Nephron (organoid): ENCODE results near the gene ITGAE.
"Not testable (repeated sequence)": the region's sequence is repeated elsewhere in the genome, so short reads cannot be mapped to it uniquely, and the experiment has no call there.

ENCODE experiments used
- H3K27ac Mint-ChIP-seq, 3 experiments: 2 replicates each; pipeline ENCODE4 v1.8.0; 2020; ENCODE audit warnings: mixed read lengths in 3 of 3, mild to moderate bottlenecking in 2 of 3, moderate library complexity in 1 of 3
- H3K27me3 Mint-ChIP-seq: 2 replicates; pipeline ENCODE4 v1.8.0; 2021; ENCODE audit warnings: low read depth, mild to moderate bottlenecking, moderate library complexity, mixed read lengths
- H3K36me3 Mint-ChIP-seq: 2 replicates; pipeline ENCODE4 v1.8.0; 2020; ENCODE audit warnings: low read depth, mixed read lengths
- H3K4me1 Mint-ChIP-seq: 2 replicates; pipeline ENCODE4 v1.8.0; 2020; ENCODE audit warnings: mixed read lengths
- H3K4me3 Mint-ChIP-seq, 3 experiments: 2 replicates each; pipeline ENCODE4 v1.8.0; 2020; ENCODE audit warnings: mild to moderate bottlenecking in 3 of 3, mixed read lengths in 3 of 3, moderate library complexity in 2 of 3
- H3K9me3 Mint-ChIP-seq: 2 replicates; pipeline ENCODE4 v1.8.0; 2020; ENCODE audit warnings: mixed read lengths
- TF ChIP-seq, protein P1 (sequence below), 3 experiments: fragments of 200-600 bp; sonication (generic); IDR thresholded peaks; one replicate each; pipeline ENCODE4 v1.5.0; 2021; ENCODE audit warnings: antibody characterized with exemption in 3 of 3; ENCODE audit not compliant: unreplicated experiment in 3 of 3

ITGAE gene

DNA sequence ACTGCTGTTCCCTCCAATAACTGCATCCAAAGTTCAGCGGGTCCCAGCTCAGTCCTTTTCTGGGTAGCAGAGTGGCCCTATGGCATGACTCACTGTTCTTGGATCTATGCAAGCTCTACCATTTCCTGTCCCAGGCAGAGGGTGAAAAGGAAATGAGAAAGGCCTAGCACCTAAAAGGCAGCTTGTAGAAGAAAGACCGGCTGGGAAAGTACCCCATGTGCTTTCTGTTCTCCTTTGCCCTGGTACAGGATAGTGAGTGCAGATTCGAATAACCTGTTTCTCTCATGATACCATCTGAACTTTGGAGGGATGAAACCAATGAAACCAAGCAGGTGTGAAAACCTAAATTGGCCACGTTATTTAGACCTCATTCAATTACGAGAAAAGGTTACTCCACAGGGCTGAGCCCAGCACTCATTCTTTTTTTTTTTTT, 90.0 kb downstream of the ITGAE start:
- Mint-ChIP-seq H3K27ac (no peak overlapping the region), H3K4me3 (no peak overlapping the region), H3K9me3 (no peaks in the 10 kb centered on the region), H3K4me1 (no peaks in the 10 kb centered on the region), H3K27me3 (no peaks in the 10 kb centered on the region), H3K36me3 (peaks cover 27% of the 10 kb centered on the region)
- TF ChIP-seq, protein P1, sequence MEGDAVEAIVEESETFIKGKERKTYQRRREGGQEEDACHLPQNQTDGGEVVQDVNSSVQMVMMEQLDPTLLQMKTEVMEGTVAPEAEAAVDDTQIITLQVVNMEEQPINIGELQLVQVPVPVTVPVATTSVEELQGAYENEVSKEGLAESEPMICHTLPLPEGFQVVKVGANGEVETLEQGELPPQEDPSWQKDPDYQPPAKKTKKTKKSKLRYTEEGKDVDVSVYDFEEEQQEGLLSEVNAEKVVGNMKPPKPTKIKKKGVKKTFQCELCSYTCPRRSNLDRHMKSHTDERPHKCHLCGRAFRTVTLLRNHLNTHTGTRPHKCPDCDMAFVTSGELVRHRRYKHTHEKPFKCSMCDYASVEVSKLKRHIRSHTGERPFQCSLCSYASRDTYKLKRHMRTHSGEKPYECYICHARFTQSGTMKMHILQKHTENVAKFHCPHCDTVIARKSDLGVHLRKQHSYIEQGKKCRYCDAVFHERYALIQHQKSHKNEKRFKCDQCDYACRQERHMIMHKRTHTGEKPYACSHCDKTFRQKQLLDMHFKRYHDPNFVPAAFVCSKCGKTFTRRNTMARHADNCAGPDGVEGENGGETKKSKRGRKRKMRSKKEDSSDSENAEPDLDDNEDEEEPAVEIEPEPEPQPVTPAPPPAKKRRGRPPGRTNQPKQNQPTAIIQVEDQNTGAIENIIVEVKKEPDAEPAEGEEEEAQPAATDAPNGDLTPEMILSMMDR (IDR thresholded peaks at IDR 0.05; ENCODE audit: unreplicated experiment in 3 of 3), result no peak

DNA sequence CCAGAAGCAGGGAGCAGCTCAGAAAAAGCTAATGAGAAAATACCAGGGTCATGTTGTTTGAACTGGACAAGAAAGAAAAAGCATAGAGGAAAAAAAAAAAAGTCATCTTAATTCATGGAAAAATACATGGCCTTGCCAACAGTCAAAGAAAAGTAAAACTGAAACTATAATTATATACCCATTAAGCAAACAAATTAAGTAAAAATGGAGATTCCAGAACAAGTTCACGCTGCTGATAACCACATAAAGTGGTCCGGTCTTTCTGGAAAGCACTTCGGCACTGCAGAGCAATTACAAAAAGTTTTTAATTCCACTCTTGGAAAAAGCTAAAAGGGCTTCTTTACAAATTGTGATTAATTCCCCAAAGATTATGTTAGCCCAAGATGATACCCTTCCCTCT, 92.6 kb downstream of the ITGAE start:
- Mint-ChIP-seq H3K4me3 (no peak overlapping the region), H3K4me1 (no peaks in the 10 kb centered on the region), H3K36me3 (peaks cover 13% of the 10 kb centered on the region), H3K9me3 (no peaks in the 10 kb centered on the region), H3K27ac (no peak overlapping the region), H3K27me3 (no peaks in the 10 kb centered on the region)
- TF ChIP-seq, protein P1 (IDR thresholded peaks at IDR 0.05; ENCODE audit: unreplicated experiment in 3 of 3), result no peak

DNA sequence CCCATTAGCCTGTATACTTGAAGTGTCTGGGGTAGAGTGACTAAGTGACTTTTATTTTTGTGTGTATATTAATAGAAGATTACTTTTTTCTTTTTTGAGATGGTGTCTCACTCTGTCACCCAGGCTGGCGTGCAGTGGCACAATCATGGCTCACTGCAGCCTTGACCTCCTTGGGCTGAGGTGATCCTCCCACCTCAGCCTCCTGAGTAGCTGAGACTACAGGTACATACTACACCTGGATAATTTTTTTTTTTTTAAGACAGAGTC, 95.3 kb downstream of the ITGAE start:
- H3K36me3 Mint-ChIP-seq, H3K4me1 Mint-ChIP-seq, H3K9me3 Mint-ChIP-seq, H3K27ac Mint-ChIP-seq, H3K4me3 Mint-ChIP-seq, H3K27me3 Mint-ChIP-seq: not testable (repeated sequence)

DNA sequence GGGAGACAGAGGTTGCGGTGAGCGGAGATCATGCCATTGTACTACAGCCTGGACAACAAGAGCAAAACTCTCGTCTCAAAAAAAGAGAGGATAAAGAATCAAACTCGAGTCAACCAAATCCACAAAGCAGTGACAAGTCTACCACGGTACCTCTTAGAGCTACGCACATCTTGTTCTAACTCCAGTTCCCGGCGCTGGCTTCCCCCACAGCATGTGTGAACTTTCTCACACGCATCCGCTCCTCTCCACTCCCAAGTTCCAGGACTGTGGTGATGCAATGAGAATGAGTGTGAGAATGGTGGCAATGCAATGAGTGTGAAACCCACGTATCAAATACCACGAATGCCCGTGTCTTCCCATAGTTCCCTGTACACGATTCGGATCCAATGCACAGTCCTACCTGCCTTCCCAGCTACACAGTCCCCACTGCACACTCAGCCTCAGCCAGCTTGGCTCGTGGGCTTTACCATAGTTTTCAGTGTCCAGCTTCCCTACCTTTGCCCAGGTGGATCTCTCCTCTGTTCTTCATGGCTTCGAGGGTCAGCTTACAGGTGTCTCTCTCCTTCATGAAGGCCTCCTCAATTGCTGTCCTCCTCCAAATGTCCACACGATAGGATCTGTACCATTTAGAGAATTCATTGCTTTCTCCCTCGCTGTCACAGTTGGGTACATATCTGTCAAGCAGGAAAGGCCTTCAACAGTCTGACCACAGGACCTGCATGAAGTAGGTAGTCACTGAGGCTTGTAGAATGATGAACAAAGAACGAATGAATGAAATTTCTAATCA, 95.9 kb downstream of the ITGAE start:
- H3K27me3 Mint-ChIP-seq, result peaks cover 4% of the 10 kb centered on the region
- TF ChIP-seq, protein P1 (IDR thresholded peaks at IDR 0.05; ENCODE audit: unreplicated experiment in 3 of 3), result no peak
- no peak overlapping the region for H3K4me3 Mint-ChIP-seq
- no peaks in the 10 kb centered on the region for H3K4me1 Mint-ChIP-seq
- no peaks in the 10 kb centered on the region for H3K9me3 Mint-ChIP-seq
- no peak overlapping the region for H3K27ac Mint-ChIP-seq
- peaks cover 6% of the 10 kb centered on the region for H3K36me3 Mint-ChIP-seq

DNA sequence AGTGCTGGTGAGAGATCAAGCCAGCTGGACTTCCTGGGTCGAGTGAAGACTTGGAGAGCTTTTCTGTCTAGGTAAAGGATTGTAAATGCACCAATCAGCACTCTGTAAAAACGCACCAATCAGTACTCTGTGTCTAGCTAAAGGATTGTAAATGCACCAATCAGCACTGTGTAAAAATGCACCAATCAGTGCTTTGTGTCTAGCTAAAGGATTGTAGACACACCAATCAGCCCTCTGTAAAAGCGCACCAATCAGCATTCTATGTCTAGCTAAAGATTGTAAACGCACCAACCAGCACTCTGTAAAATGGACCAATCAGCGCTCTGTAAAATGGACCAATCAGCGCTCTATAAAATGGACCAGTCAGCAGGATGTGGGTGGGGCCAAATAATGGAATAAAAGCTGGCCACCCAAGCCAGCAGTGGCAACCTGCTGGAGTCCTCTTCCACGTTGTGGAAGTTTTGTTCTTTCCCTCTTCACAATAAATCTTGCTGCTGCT, 98.9 kb downstream of the ITGAE start:
- not testable (repeated sequence) for H3K9me3 Mint-ChIP-seq, H3K4me3 Mint-ChIP-seq

DNA sequence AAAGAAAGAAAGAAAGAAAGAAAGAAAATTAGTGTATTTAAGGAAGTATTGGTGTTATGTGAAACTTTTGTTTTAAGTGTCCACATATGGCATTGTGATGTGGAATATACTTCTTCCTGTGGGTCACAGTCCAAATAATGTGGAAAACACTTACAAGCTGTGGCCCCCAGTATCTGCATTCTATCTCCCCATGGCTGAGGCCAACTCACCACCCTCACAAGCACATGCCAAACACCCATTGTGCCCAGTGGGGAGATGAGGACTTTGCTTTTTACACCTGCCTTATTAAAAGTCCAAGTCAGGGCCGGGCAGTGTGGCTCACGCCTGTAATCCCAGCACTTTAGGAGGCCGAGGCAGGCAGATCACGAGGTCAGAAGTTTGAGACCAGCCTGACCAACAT, 101.0 kb downstream of the ITGAE start:
- Mint-ChIP-seq H3K4me1 (no peaks in the 10 kb centered on the region), H3K27me3 (peaks cover 46% of the 10 kb centered on the region), H3K27ac (no peak overlapping the region), H3K4me3 (no peak overlapping the region), H3K9me3 (peaks cover 3% of the 10 kb centered on the region), H3K36me3 (peaks cover 6% of the 10 kb centered on the region)
- TF ChIP-seq, protein P1 (IDR thresholded peaks at IDR 0.05; ENCODE audit: unreplicated experiment in 3 of 3), result no peak

More for the DNA sequence above, 98.9 kb downstream of the ITGAE start:
- not testable (repeated sequence) for H3K36me3 Mint-ChIP-seq, H3K27ac Mint-ChIP-seq, H3K4me1 Mint-ChIP-seq
- peaks cover 25% of the 10 kb centered on the region for H3K27me3 Mint-ChIP-seq

DNA sequence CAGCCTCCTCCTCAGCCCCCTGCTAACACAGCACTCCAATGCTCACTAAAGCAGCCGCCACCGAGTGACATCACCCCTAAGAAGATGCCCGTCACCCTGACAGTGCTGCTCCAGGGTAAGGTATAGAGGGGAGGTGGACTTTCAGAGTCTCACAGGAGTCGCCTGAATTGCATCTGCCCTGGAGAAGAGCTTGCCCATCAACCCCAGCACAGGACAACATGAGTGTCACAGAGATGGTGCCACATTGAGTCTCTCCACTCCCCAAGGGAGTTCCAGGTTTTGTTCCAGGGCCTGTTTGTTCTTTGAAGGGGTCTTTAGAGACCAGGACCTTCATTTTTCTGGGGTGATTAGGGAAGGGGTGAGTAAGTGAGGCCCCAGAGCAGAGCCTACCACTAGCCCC, 102.8 kb downstream of the ITGAE start:
- peaks cover 6% of the 10 kb centered on the region for H3K36me3 Mint-ChIP-seq
- no peak overlapping the region for H3K27ac Mint-ChIP-seq
- H3K27me3 Mint-ChIP-seq, result peaks cover 62% of the 10 kb centered on the region
- H3K9me3 Mint-ChIP-seq, result peaks cover 3% of the 10 kb centered on the region
- no peak overlapping the region for H3K4me3 Mint-ChIP-seq
- peaks cover 6% of the 10 kb centered on the region for H3K4me1 Mint-ChIP-seq
- TF ChIP-seq, protein P1 (IDR thresholded peaks at IDR 0.05; ENCODE audit: unreplicated experiment in 3 of 3), result no peak
